HepG2 (cell line): Measurements from ENCODE around the gene SERPINB1.

ENCODE experiments used
- CTCF ChIP-seq: sonication (generic); formaldehyde crosslinking; IDR thresholded peaks from 2 replicates; pipeline ENCODE4 v1.5.0; 2020; ENCODE audit warnings: mild to moderate bottlenecking, missing genetic modification reagents, moderate library complexity
- FOXA1 ChIP-seq, 2 experiments: fragments of 450-650 bp in 1 of 2; sonication (generic) in 1 of 2; formaldehyde crosslinking in 1 of 2; IDR thresholded peaks; 2 replicates each; pipeline versions ENCODE4 v1.4.0 to v1.6.1; 2016 to 2020; ENCODE audit warnings: missing genetic modification reagents in 1 of 2
- POLR2A ChIP-seq, 2 experiments: IDR thresholded peaks; 2 replicates each; pipeline ENCODE4 v1.6.1; 2011; ENCODE audit warnings: low read depth in 2 of 2, low read length in 2 of 2, mild to moderate bottlenecking in 1 of 2, moderate library complexity in 1 of 2; ENCODE audit not compliant: insufficient read depth in 1 of 2

- no peak for TF ChIP-seq CTCF
- TF ChIP-seq POLR2A (IDR thresholded peaks at IDR 0.05; ENCODE audit: insufficient read depth in 1 of 2, low read depth in 2 of 2, low read length in 2 of 2), result no peak
- TF ChIP-seq FOXA1 (IDR thresholded peaks at IDR 0.05), result no peak
- no peak for TF ChIP-seq FOXA1 (CRISPR knock-in tag; IDR thresholded peaks at IDR 0.05)
These were observed 7.2 kb upstream of the SERPINB1 start for GRCh38 chr6:2848851-2849250.
